ENCODE measurements around the gene SURF4. TPM values are rescaled to one million over a fixed set of nuclear protein-coding genes. Genes with fewer than 3 reads are reported as not detected.

The SURF4 gene
- 100 to 1,000 TPM in 3 of 4 donors, 10 to 100 TPM in 1; 89.4 to 205 (median 147) TPM for total RNA-seq

GRCh38 chr9:133375724-133376654, at the start of gene SURF4, which contains the start of gene STKLD1:
SURF4 (minus strand) TSS chr9:133376060; CDS start chr9:133375969, 91 bp downstream.
STKLD1 (plus strand) TSS chr9:133376366; CDS start chr9:133376474, 108 bp downstream.
- no peaks in the 10 kb centered on the region for H3K27me3 ChIP-seq
- intact Hi-C loops (cut with DNase I; ENCODE audit: low total_unique reads), result no loop called here
- in situ Hi-C loops (cut with MboI; ENCODE audit: low pct_ligation_motif_present in 1 of 4, low pct_unique_long_range_greater_than_20kb in 1 of 4, low sequenced_read_pairs in 3 of 4), result no loop called here
- H3K9me3 ChIP-seq, result no peaks in the 10 kb centered on the region
- no peaks in the 10 kb centered on the region for H3K36me3 ChIP-seq
- TF ChIP-seq EP300 (IDR thresholded peaks at IDR 0.05; ENCODE audit: low read depth) (no peak), POLR2AphosphoS5 (IDR thresholded peaks at IDR 0.05) (peak; percentile 60 to 91 (median 90)), CTCF (IDR thresholded peaks at IDR 0.05) (no peak), POLR2A (IDR thresholded peaks at IDR 0.05) (peak; percentile 52)
- H3K4me1 ChIP-seq, result peaks cover 25 to 45% (median 38%) of the 10 kb centered on the region in 4 donors
- DNase-seq, result peak; percentile 98
- H3K4me3 ChIP-seq, result peak within 1 kb of the TSS; percentile 66 to 100 (median 92)
- H3K27ac ChIP-seq, result peak within 1 kb of the TSS; percentile 97 to 100 (median 98)
- WGBS, 2 donors (ENCODE audit: low coverage in 1 of 2), result 0% methylated on average over 21 of the region's 120 CpGs; no CpG with 5 or more reads in 1 of the 2 donors

- TF ChIP-seq POLR2A (IDR thresholded peaks at IDR 0.05) (no peak), CTCF (IDR thresholded peaks at IDR 0.05) (no peak), EP300 (IDR thresholded peaks at IDR 0.05; ENCODE audit: low read depth) (no peak), POLR2AphosphoS5 (IDR thresholded peaks at IDR 0.05) (no peak)
- Histone ChIP-seq H3K27ac (no peak overlapping the region), H3K36me3 (no peaks in the 10 kb centered on the region), H3K4me3 (no peak overlapping the region), H3K9me3 (no peaks in the 10 kb centered on the region), H3K4me1 (peaks cover 4 to 21% (median 15%) of the 10 kb centered on the region in 4 donors), H3K27me3 (peaks cover 28% of the 10 kb centered on the region)
- in situ Hi-C loops (cut with MboI; ENCODE audit: low pct_ligation_motif_present in 1 of 4, low pct_unique_long_range_greater_than_20kb in 1 of 4, low sequenced_read_pairs in 3 of 4) (no loop called here), intact Hi-C loops (cut with DNase I; ENCODE audit: low total_unique reads) (no loop called here)
- 70 to 91% methylated on average over 2 to 22 of the region's 22 CpGs for WGBS, 2 donors (ENCODE audit: low coverage in 1 of 2)
- no peak for DNase-seq
Observed at GRCh38 chr9:133425049-133425632, 49.3 kb upstream of the SURF4 start.

- no peak for DNase-seq
- H3K27ac ChIP-seq, result no peak overlapping the region
- H3K9me3 ChIP-seq, result no peaks in the 10 kb centered on the region
- no peak overlapping the region for H3K4me3 ChIP-seq
- H3K4me1 ChIP-seq, result peaks cover 4 to 29% (median 17%) of the 10 kb centered on the region in 4 donors
- in situ Hi-C loops (cut with MboI; ENCODE audit: low pct_ligation_motif_present in 1 of 4, low pct_unique_long_range_greater_than_20kb in 1 of 4, low sequenced_read_pairs in 3 of 4) (no loop called here), intact Hi-C loops (cut with DNase I; ENCODE audit: low total_unique reads) (no loop called here)
- H3K36me3 ChIP-seq, result no peaks in the 10 kb centered on the region
- WGBS, 2 donors (ENCODE audit: low coverage in 1 of 2), result 95 to 100% methylated on average over 2 to 12 of the region's 12 CpGs
- peaks cover 21% of the 10 kb centered on the region for H3K27me3 ChIP-seq
- TF ChIP-seq POLR2AphosphoS5 (IDR thresholded peaks at IDR 0.05) (no peak), EP300 (IDR thresholded peaks at IDR 0.05; ENCODE audit: low read depth) (no peak), POLR2A (IDR thresholded peaks at IDR 0.05) (no peak), CTCF (IDR thresholded peaks at IDR 0.05) (no peak)
Observed at GRCh38 chr9:133424187-133424586, 48.3 kb upstream of the SURF4 start.

- no peak for DNase-seq
- Histone ChIP-seq H3K36me3 (no peaks in the 10 kb centered on the region), H3K27ac (no peak overlapping the region), H3K4me3 (no peak overlapping the region), H3K27me3 (peaks cover 14% of the 10 kb centered on the region), H3K4me1 (peaks cover 3 to 21% (median 13%) of the 10 kb centered on the region in 4 donors), H3K9me3 (no peaks in the 10 kb centered on the region)
- intact Hi-C loops (cut with DNase I; ENCODE audit: low total_unique reads) (no loop called here), in situ Hi-C loops (cut with MboI; ENCODE audit: low pct_ligation_motif_present in 1 of 4, low pct_unique_long_range_greater_than_20kb in 1 of 4, low sequenced_read_pairs in 3 of 4) (no loop called here)
- TF ChIP-seq POLR2A (IDR thresholded peaks at IDR 0.05), result no peak
- TF ChIP-seq EP300 (IDR thresholded peaks at IDR 0.05; ENCODE audit: low read depth), result no peak
- TF ChIP-seq POLR2AphosphoS5 (IDR thresholded peaks at IDR 0.05), result no peak
- no peak for TF ChIP-seq CTCF (IDR thresholded peaks at IDR 0.05)
- WGBS, 2 donors (ENCODE audit: low coverage in 1 of 2), result 67% methylated on average over 3 of the region's 3 CpGs; no CpG with 5 or more reads in 1 of the 2 donors
Observed at GRCh38 chr9:133423216-133423615, 47.4 kb upstream of the SURF4 start.

Data from transverse colon (tissue), 4 donors.